GM18517 (cell line): ENCODE data around the gene C2orf49.

Experiments used
- ATAC-seq: cut with Tn5 transposase; IDR thresholded peaks from one replicate; pipeline ENCODE4 v1.9.1; 2021; ENCODE audit warnings: mild to moderate bottlenecking, moderate library complexity; ENCODE audit not compliant: unreplicated experiment

C2orf49 gene

DNA sequence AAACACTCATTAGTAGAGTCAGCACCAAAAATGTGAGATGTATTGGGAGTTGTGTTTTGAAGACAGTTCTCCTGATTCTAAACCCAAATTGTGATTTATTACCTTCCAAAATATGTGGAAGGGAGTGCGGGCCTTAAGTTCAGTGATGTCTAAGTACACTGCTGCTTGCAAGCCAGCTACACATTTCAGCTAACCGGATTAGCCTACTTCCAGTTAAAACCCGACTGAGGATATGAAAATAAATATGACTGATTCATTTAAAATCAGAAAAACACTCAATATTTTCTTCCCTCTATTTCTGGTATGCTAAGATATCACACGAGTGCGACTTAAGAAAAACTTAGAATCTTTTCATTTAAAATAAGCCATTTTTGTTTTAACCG, 60.6 kb downstream of the C2orf49 start:
- ATAC-seq = no peak

DNA sequence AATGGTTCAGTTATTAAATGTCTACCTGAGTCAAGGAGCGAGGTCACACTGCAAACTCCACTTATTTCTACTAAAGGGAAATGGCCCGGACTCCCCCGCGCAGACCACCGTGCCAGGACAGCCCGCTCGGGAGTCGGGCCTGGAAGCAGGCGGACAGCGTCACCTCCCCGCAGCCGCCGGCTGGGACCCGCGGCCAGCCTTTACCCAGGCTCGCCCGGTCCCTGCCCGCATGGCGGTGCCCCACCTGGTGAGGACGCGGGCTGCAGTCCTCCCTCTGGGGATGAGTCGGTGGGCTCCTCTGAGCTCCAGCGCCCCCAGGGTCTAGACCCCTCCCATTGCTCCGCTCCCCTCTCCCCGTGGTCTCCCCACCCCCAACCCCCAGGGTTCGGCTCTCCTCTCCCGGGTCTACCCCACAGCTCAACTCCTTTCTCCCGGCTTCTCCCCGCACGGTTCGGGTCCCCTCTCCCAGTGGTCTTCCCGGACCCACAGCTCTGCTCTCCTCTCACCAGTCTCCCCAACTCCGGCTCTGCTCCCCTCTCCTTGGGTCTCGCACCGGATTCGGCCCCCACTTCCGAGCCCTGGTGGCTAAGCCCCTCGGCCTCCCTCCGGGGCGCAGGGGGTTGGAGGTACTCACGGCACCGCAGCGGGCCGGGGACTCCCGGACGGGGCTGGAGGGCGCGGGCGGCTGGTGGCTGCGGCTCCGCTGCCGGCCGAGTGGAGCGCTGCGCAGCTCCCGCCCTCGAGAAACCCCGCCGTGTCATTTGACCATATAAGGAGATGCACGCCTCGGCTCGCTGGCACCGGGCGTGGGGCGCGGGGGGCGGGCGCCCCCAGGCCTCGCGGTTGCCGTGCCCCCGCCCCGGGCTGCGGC, 61.2 kb downstream of the C2orf49 start, which contains the start of gene FHL2:
Gene FHL2, minus strand, starts transcription at position 716 of the 871 bp plus-strand sequence. CDS start 12,535 bp downstream, outside the sequence.
- peak; percentile 95 for ATAC-seq
